ENCODE data around the gene DAPL1.
"Not testable (repeated sequence)": the region's sequence is repeated elsewhere in the genome, so short reads cannot be mapped to it uniquely, and the experiment has no call there.

Gene DAPL1

DNA sequence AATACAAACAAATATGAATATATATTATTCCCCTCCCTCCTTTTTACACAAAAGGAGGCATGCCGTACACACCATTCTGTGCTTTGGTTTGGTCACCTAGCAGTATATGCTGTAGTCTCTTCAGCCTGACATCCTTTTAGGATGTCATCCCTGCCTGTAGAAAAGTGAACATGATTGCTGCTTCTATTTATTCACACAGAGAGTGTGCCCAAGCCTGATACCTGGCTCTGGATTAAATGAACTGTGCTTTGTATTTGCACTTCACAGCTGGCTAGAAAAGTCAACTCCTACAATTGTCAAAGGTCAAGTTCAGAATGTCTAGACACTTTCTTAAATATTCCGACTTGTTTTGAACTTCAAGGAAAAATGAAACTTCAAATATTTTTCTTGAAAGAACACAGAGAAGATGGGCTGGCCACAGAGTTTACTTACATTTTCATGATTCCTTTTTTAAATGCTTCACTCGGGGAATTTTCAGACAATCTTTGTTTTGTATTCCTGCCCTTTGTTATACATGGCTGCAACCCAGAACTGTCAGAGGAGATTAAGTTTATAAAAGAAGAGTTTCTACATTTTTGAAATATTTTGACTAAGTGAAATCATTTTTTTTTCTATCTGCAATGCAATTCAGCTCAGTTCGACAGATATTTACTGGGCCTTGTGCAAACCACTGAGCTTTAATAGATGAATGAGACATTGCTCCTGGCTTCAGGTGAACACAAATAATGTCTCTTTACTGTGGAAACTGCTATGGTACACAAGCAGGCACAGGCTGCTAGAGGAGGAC, 33.5 kb downstream of the DAPL1 start:
- H3K4me3 Mint-ChIP-seq = no peak overlapping the region
- H3K4me1 Mint-ChIP-seq = no peaks in the 10 kb centered on the region
- no peak overlapping the region for H3K27ac Mint-ChIP-seq
- H3K36me3 Mint-ChIP-seq = no peaks in the 10 kb centered on the region
- peaks cover 2% of the 10 kb centered on the region for H3K27me3 Mint-ChIP-seq
- H3K9me3 Mint-ChIP-seq = no peaks in the 10 kb centered on the region

DNA sequence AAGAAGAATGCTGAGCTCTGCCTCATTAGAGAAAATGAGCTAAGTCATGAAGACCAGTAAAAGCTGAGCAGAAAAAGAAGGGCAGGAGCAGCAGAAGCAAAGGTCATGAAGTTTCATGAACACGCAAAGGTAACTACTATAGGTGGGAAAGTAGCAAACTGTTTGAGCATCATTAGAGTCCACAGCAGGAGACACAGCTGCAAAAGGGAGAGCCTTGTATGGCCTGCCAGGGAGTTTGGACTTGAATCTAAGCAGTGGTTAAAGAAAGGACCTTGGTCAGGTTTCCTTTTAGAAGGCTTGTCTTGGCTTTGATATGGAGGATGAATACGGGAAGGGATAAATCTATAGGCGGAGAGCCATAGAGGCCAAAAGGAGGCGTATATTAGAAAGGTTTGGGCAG, 34.0 kb downstream of the DAPL1 start:
- peaks cover 2% of the 10 kb centered on the region for H3K27me3 Mint-ChIP-seq
- H3K27ac Mint-ChIP-seq = no peak overlapping the region
- no peaks in the 10 kb centered on the region for H3K4me1 Mint-ChIP-seq
- H3K4me3 Mint-ChIP-seq = no peak overlapping the region
- H3K9me3 Mint-ChIP-seq = no peaks in the 10 kb centered on the region
- H3K36me3 Mint-ChIP-seq = no peaks in the 10 kb centered on the region

DNA sequence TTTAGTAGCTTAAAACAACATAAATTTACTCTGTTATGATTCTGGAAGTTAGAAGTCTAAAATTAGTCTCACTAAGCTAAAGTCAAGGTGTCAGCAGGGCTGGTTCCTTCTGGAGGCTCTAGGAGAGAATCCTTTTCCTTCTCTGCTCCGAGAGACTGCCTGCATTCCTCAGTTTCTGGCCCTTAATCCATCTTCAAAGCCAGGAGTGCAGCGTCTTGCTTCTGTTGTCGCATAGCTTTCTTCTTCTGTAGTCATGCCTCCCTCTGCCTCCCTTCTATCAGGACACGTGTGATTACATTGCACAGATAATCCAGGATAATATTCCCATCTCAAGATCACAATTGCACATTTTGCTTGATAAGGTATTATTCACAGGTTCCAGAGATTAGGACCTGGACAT, 35.1 kb downstream of the DAPL1 start:
- H3K27me3 Mint-ChIP-seq = peaks cover 2% of the 10 kb centered on the region
- H3K36me3 Mint-ChIP-seq = no peaks in the 10 kb centered on the region
- H3K4me1 Mint-ChIP-seq = no peaks in the 10 kb centered on the region
- H3K4me3 Mint-ChIP-seq = no peak overlapping the region
- H3K27ac Mint-ChIP-seq = no peak overlapping the region
- H3K9me3 Mint-ChIP-seq = no peaks in the 10 kb centered on the region

DNA sequence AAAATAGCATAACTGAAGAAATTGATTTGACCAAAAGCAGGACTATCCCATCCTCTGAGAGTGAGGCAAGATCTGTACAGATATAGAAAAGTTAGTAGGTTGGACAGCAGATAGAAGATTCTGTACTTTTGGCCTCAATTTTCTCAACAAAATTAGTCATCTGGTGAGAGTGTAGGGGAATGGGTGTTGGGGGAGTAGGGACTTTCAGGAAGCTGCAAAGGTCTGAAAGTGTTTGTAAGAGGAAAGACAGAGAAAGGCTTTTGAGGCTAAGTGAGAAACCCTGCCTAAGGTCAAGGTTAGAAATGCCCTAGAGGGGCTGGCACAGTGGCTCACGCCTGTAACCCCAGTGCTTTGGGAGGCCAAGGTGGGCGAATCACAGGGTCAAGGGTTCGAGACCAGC, 40.3 kb downstream of the DAPL1 start:
- Mint-ChIP-seq H3K9me3 (no peaks in the 10 kb centered on the region), H3K27me3 (no peaks in the 10 kb centered on the region), H3K4me1 (no peaks in the 10 kb centered on the region), H3K36me3 (no peaks in the 10 kb centered on the region), H3K4me3 (no peak overlapping the region), H3K27ac (peak overlapping the region; percentile 3)

DNA sequence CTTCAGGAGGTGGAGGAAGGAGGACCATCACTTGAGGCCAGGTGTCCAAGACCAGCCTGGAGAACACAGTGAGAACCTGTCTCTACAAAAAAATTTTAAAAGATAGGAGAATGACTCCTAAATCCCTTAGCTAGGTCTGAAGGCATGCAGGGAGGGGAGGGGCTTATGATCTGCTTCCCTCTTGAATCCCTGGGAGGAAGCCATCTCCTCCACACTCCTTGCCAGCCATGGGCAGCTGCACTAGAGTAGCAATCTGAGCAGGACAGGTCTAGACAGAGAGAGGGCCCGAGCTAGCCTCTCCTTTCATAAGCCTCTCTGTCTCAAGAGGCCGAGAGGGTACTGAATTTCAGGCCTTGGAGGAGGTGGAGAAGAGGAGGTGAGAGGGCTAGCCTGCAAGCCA, 42.5 kb downstream of the DAPL1 start:
- Mint-ChIP-seq H3K27ac (no peak overlapping the region), H3K36me3 (no peaks in the 10 kb centered on the region), H3K9me3 (no peaks in the 10 kb centered on the region), H3K4me3 (no peak overlapping the region), H3K4me1 (no peaks in the 10 kb centered on the region), H3K27me3 (no peaks in the 10 kb centered on the region)

DNA sequence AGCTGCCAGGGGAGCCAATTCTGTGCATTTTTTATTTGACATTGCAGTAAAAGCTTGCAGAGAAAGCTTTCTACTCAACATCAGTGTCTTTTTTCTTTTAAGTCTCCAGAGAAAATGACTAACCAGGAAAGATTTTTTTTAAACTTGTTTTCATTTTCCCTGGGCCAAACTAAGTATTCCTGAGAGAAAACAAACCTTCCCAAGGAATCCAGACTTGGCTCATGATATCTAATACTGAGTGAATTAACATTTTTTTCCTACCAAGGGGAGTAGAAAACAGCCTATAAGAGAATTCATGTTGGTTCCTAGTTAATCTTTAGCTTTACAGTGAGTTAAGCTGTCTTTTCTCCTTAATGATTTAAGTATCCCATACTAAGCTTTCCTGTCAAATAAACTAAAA, 46.7 kb downstream of the DAPL1 start:
- no peaks in the 10 kb centered on the region for H3K36me3 Mint-ChIP-seq
- no peak overlapping the region for H3K4me3 Mint-ChIP-seq
- H3K9me3 Mint-ChIP-seq = no peaks in the 10 kb centered on the region
- H3K27ac Mint-ChIP-seq = no peak overlapping the region
- no peaks in the 10 kb centered on the region for H3K27me3 Mint-ChIP-seq
- no peaks in the 10 kb centered on the region for H3K4me1 Mint-ChIP-seq

DNA sequence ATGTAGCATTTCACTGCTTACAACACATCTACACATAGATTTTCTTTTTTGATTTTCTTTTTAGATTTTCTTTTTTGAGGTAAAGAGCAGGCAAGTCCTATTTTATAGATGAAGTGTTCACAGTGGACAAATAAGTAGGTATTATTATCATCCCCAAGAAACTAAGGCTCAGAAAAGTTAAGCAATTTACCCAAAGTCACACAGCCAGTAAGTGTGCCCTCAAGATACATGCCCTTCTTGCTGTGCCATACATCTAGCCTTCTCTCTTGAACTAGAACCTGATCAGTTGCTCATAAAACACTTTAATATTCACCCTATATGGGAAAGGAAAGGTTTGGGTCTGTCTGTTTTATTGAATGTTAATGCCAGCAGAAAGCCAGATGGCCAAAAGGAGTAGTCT, 50.3 kb downstream of the DAPL1 start:
- Mint-ChIP-seq H3K4me1 (no peaks in the 10 kb centered on the region), H3K36me3 (no peaks in the 10 kb centered on the region), H3K27ac (no peak overlapping the region), H3K9me3 (no peaks in the 10 kb centered on the region), H3K4me3 (no peak overlapping the region), H3K27me3 (no peaks in the 10 kb centered on the region)

DNA sequence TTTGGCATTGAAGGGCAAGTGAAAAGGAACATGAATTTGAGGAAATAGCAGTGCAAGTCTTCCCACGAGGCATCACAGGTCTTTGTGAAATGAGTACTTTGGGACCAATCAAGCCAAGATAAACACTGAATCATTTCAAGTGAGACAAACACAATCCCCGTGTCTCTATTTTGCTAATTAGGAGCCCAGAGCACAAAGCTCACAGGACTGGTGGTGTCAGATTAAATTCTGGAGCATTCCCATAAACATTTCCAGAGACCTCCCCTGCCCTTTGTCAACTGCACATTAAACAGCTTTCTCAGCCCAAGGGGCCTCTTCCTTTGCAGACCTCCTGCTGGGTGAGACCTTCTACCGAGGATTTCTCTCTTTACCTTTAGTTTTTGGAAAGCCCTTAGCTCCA, 50.7 kb downstream of the DAPL1 start:
- no peaks in the 10 kb centered on the region for H3K36me3 Mint-ChIP-seq
- H3K27ac Mint-ChIP-seq = no peak overlapping the region
- no peaks in the 10 kb centered on the region for H3K27me3 Mint-ChIP-seq
- no peaks in the 10 kb centered on the region for H3K9me3 Mint-ChIP-seq
- no peaks in the 10 kb centered on the region for H3K4me1 Mint-ChIP-seq
- H3K4me3 Mint-ChIP-seq = no peak overlapping the region

DNA sequence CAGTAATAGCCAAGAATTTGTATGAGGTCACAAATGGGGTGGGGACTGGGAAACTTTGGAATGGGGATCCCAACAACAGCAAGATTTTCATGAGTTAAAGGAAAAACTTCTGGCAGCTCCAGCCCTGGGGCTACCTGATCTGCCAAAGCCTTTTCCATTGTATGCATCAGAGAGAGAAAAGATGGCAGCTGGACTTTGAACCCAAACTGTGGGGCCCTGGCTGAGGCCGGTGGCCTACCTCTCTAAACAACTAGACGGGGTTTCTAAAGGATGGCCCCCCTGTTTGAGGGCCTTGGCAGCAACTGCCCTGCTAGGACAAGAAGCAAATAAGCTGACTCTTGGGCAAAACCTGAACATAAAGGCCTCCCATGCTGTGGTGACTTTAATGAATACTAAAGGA, 52.4 kb downstream of the DAPL1 start:
- not testable (repeated sequence) for H3K4me1 Mint-ChIP-seq, H3K27me3 Mint-ChIP-seq, H3K4me3 Mint-ChIP-seq, H3K9me3 Mint-ChIP-seq, H3K27ac Mint-ChIP-seq, H3K36me3 Mint-ChIP-seq

DNA sequence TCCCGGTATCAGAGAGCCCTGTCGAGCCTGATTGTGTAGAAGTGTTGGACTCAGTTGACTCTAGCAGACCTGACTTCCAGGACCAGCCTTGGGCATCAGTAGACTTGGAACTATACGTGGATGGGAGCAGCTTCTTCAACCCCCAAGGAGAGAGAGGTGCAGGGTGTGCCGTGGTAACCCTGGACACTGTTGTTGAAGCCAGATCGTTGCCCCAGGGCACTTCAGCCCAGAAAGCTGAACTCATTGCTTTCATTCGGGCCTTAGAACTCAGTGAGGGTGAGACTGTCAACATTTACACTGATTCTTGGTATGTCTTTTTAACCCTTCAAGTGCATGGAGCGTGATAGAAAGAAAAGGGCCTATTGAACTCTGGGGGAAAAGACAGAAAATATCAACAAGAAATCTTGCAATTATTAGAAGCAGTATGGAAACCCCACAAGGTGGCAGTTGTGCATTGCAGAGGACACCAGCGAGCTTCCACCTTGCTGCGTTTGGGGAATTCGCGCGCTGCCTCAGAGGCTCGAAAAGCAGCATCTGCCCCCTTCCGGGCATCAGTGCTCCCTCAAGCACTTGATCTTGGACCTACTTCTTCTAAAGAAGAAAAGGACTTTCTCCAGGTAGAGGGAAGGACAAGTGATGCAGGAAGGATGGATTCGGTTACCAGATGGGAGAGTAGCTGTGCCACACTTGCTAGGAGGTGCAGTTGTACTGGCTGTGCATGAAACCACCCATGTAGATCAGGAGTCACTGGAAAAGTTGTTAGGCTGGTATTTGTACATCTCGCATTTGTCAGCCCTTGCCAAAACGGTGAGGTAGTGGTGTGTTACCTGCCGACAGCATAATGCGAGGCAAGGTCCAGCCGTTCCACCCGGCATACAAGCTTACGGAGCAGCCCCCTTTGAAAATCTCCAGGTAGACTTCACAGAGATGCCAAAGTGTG, 53.2 kb downstream of the DAPL1 start:
- not testable (repeated sequence) for H3K4me3 Mint-ChIP-seq, H3K27ac Mint-ChIP-seq, H3K9me3 Mint-ChIP-seq, H3K27me3 Mint-ChIP-seq, H3K36me3 Mint-ChIP-seq, H3K4me1 Mint-ChIP-seq

DNA sequence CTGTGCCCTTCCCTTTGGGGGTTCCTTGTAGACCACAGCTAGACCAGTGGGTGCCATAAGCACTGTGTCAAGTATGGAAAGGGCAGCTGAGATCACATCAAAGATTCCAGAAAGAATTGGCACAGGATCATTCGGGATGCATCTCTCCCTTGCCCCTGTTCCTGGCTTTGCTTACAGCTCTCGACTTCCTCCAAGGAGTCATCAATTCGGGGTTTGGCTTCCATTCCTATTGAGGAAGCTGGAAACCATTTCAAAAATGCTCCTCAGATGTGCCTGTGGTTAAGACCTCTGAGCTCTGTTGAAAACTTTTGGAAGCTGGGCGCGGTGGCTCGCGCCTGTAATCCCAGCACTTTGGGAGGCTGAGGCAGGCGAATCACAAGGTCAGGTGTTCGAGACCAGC, 65.1 kb downstream of the DAPL1 start:
- H3K4me3 Mint-ChIP-seq, H3K27ac Mint-ChIP-seq, H3K9me3 Mint-ChIP-seq, H3K27me3 Mint-ChIP-seq, H3K36me3 Mint-ChIP-seq, H3K4me1 Mint-ChIP-seq: not testable (repeated sequence)

DNA sequence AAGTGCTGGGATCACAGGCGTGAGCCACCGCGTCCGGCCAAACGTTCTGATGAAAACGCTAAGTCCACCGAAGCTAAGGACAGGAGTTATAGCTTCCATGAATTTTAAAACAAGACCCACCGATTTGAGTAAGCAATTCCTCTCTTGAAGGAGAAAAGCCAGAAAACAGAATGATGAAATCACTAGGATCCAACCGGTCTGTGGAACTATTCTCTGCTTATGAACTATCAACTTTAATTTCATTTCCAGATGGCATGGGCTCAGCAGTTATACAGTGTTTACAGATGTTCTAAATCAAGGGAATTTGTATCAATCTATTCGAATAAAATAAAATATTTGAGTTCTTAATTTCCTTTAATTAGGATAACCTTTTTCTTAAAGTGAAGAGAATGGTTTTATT, 66.5 kb downstream of the DAPL1 start:
- not testable (repeated sequence) for H3K4me3 Mint-ChIP-seq, H3K4me1 Mint-ChIP-seq, H3K27me3 Mint-ChIP-seq, H3K27ac Mint-ChIP-seq, H3K36me3 Mint-ChIP-seq, H3K9me3 Mint-ChIP-seq

DNA sequence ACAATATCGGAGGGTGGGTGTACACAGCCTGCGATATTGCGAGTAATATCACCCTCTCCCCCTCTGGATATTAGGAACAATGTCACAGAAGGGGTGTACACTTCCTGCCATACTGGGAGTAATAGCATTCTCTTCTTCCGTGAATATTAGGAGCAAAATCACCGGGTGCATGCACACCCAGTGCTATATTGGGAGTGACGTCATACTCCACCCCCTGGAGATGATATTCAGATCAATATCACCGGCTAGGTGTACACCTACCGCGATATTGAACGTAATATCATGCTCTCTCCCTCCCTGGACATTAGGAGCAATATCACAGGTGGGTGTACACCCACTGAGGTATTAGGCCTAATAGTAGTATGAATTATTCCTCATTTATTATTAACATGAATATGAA, 70.4 kb downstream of the DAPL1 start:
- H3K4me3 Mint-ChIP-seq, H3K36me3 Mint-ChIP-seq, H3K9me3 Mint-ChIP-seq, H3K27ac Mint-ChIP-seq, H3K4me1 Mint-ChIP-seq, H3K27me3 Mint-ChIP-seq: not testable (repeated sequence)

All from activated naive CD4-positive, alpha-beta T cell treated with anti-CD3 and anti-CD28 coated beads, Interleukin-2, amount 50 U/mL, for 24 hours (primary cell).